GM23338 (cell line): ENCODE results near the gene SPRR2E.

Source experiments
- CREB1 ChIP-seq: fragments of 250-450 bp; sonication (Bioruptor Pico); IDR thresholded peaks from 2 replicates; pipeline ENCODE4 v1.5.0; 2020; ENCODE audit warnings: low read depth, mild to moderate bottlenecking, moderate library complexity
- EZH2 ChIP-seq: fragments of 200-600 bp; sonication (generic); IDR thresholded peaks from one replicate; pipeline ENCODE4 v1.8.0; 2017; ENCODE audit warnings: antibody characterized with exemption, mild to moderate bottlenecking, low read depth; ENCODE audit not compliant: unreplicated experiment
- EZH2phosphoT487 ChIP-seq: fragments of 200-600 bp; sonication (generic); IDR thresholded peaks from one replicate; pipeline ENCODE4 v1.8.1; 2018; ENCODE audit warnings: antibody characterized with exemption; ENCODE audit not compliant: unreplicated experiment
- JUNB ChIP-seq: IDR thresholded peaks from one replicate; pipeline ENCODE4 v1.6.1; 2016; ENCODE audit warnings: antibody characterized with exemption; ENCODE audit not compliant: unreplicated experiment
- POLR2AphosphoS5 ChIP-seq: IDR thresholded peaks from 2 replicates; pipeline ENCODE4 v1.6.1; 2016; ENCODE audit warnings: antibody characterized with exemption, low read depth
- ZNF114 ChIP-seq: fragments of 250-450 bp; sonication (Bioruptor Pico); IDR thresholded peaks from 2 replicates; pipeline ENCODE4 v1.5.0; 2020; ENCODE audit warnings: mild to moderate bottlenecking, moderate library complexity
- ZNF331 ChIP-seq: fragments of 250-450 bp; sonication (Bioruptor Pico); IDR thresholded peaks from 2 replicates; pipeline ENCODE4 v1.5.0; 2020; ENCODE audit warnings: low read depth, mild to moderate bottlenecking, moderate library complexity
- TF ChIP-seq, protein P1 (sequence below), 2 experiments: fragments of 200-600 bp in 1 of 2; sonication (generic) in 1 of 2; conservative IDR thresholded peaks; 2 replicates each; pipeline versions ENCODE4 v1.5.1 to v1.6.1; 2016 to 2017; ENCODE audit warnings: antibody characterized with exemption in 2 of 2, low read depth in 2 of 2, mild to moderate bottlenecking in 2 of 2, moderate library complexity in 1 of 2
- TF ChIP-seq, protein P2 (sequence below): IDR thresholded peaks from one replicate; pipeline ENCODE4 v1.6.1; 2018; ENCODE audit warnings: antibody characterized with exemption; ENCODE audit not compliant: unreplicated experiment

DNA sequence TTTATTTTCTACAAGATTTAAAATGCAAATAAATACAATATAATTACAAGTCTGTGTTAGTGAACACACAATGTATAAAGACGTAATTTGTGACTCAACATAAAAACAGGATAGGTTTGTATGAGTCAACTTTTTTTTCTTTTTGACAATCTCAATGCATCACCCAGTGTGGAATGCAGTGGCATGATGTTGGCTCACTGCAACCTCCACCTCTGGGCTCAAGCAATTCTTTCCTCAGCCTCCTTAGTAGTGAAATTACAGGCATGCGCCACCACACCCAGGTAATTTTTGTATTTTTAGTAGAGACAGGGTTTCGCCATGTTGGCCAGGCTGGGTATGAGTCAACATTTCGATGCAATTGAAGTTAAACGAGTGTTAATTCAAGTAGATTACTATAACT is 5.9 kb upstream of the SPRR2E start:
- TF ChIP-seq, protein P1, sequence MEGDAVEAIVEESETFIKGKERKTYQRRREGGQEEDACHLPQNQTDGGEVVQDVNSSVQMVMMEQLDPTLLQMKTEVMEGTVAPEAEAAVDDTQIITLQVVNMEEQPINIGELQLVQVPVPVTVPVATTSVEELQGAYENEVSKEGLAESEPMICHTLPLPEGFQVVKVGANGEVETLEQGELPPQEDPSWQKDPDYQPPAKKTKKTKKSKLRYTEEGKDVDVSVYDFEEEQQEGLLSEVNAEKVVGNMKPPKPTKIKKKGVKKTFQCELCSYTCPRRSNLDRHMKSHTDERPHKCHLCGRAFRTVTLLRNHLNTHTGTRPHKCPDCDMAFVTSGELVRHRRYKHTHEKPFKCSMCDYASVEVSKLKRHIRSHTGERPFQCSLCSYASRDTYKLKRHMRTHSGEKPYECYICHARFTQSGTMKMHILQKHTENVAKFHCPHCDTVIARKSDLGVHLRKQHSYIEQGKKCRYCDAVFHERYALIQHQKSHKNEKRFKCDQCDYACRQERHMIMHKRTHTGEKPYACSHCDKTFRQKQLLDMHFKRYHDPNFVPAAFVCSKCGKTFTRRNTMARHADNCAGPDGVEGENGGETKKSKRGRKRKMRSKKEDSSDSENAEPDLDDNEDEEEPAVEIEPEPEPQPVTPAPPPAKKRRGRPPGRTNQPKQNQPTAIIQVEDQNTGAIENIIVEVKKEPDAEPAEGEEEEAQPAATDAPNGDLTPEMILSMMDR (conservative IDR thresholded peaks at IDR 0.05; ENCODE audit: low read depth in 2 of 2) = no peak
- TF ChIP-seq EZH2 (no peak), EZH2phosphoT487 (no peak), ZNF331 (CRISPR knock-in tag) (no peak), CREB1 (no peak), POLR2AphosphoS5 (no peak), JUNB (no peak), ZNF114 (no peak)
- TF ChIP-seq, protein P2, sequence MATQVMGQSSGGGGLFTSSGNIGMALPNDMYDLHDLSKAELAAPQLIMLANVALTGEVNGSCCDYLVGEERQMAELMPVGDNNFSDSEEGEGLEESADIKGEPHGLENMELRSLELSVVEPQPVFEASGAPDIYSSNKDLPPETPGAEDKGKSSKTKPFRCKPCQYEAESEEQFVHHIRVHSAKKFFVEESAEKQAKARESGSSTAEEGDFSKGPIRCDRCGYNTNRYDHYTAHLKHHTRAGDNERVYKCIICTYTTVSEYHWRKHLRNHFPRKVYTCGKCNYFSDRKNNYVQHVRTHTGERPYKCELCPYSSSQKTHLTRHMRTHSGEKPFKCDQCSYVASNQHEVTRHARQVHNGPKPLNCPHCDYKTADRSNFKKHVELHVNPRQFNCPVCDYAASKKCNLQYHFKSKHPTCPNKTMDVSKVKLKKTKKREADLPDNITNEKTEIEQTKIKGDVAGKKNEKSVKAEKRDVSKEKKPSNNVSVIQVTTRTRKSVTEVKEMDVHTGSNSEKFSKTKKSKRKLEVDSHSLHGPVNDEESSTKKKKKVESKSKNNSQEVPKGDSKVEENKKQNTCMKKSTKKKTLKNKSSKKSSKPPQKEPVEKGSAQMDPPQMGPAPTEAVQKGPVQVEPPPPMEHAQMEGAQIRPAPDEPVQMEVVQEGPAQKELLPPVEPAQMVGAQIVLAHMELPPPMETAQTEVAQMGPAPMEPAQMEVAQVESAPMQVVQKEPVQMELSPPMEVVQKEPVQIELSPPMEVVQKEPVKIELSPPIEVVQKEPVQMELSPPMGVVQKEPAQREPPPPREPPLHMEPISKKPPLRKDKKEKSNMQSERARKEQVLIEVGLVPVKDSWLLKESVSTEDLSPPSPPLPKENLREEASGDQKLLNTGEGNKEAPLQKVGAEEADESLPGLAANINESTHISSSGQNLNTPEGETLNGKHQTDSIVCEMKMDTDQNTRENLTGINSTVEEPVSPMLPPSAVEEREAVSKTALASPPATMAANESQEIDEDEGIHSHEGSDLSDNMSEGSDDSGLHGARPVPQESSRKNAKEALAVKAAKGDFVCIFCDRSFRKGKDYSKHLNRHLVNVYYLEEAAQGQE = no peak
